GM10266 (cell line): Measurements from ENCODE around the gene PLSCR3.

Experiments
- DNase-seq: peaks from one replicate; pipeline ENCODE4 v3.0.0; 2012; ENCODE audit errors: extremely low spot score
- CTCF ChIP-seq: IDR thresholded peaks from 2 replicates; pipeline ENCODE4 v1.5.1; 2012; ENCODE audit warnings: mild to moderate bottlenecking, low read depth; ENCODE audit not compliant: control insufficient read depth, insufficient read depth; ENCODE audit errors: missing control alignments

Gene PLSCR3

GRCh38 chr17:7396147-7396546, 1.8 kb upstream of the PLSCR3 start:
- no peak for TF ChIP-seq CTCF
- DNase-seq, result no peak

GRCh38 chr17:7393613-7394451, 493 bp downstream of the PLSCR3 start:
- no peak for TF ChIP-seq CTCF
- peak; percentile 74 for DNase-seq

- DNase-seq, result no peak
- TF ChIP-seq CTCF, result no peak
Observed at GRCh38 chr17:7392696-7393612, 1.4 kb downstream of the PLSCR3 start.

DNA sequence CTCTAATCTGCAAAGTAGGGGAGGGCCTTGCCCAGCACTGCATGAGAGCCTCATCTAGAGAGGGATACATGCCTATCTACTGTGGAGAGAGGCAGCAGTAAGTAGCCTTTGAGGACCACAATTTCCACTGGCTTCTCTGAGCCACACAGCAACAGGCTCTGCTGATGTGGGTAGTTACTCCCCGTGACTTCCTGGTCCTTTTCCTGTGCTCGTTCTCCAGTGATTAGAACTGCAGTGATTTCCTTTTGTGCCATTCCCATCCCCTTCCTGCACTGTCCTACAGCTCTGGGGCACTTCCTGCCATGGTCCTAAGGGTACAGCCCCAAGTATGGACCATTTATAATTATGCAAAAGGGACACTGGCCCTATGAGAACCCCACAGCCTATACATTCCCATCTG, 3.0 kb downstream of the PLSCR3 start:
- no peak for DNase-seq

DNA sequence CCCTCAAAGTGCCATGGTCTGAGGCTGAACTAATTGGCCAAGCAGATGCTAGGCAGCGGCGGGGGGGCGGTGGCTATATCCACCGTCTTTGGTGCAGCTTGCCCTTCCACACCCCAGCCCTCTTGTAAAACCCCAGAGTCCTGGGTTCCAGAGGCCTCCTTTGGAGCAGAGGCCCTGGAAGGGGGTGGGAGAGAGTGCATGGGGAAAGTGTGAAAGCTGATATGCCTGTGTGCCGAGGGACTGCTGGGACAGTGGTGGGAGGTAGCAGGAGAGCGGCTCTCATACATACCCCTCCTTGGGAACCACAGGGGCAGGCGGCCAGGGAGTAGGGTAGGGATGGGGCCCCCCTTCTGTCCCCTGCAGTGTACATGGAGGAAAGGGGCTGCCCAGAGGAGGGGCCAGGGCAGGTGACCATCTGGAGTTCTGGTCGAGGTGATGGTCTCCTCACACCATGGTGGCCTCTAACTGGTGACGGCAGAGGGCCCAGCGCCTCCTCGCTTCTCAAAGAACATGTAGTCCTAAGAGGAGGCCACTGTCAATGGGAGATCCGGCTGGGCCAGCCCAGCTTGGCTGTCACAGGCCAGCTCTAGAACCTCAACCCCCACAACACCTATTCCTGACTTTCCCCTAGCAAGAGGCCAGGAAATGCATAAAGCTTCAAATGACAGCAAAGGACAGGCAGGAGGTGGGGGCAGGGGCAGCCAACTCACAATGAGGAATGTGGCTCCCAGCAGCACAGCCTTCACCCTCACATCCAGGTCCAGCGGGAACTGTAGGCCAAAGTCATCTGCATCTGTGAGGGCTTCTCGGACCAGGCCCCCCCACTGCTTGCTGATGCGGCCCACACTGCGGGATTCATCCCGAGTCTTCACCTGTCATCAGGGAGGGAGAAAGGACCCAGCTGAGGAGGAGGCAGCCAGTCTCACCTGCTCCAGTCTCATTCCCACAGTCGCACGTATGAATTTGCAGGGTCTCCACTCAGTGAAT, 4.1 kb downstream of the PLSCR3 start:
- no peak for DNase-seq
- no peak for TF ChIP-seq CTCF

More for the DNA sequence above, 3.0 kb downstream of the PLSCR3 start:
- TF ChIP-seq CTCF, result no peak

- no peak for DNase-seq
- no peak for TF ChIP-seq CTCF
Observed at GRCh38 chr17:7388856-7389255, 5.5 kb downstream of the PLSCR3 start.
